ENCODE measurements around the gene SMARCA2.
A peak's percentile ranks its signal among the peaks of the same experiment; 100 is the strongest.

The SMARCA2 gene

DNA sequence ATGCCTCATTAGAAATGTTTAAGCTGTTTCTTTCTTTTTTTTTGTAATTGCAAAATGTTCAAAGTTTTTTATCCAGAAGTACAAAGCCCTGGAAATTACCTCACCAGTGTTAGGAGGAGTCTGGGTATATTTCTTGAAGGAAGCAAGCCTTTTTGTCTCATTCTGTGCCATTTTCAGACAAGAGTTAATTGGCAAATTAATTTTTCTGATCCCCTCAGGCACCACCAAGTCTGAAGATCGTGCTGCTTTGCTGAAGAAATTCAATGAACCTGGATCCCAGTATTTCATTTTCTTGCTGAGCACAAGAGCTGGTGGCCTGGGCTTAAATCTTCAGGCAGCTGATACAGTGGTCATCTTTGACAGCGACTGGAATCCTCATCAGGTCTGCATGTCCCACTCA lies 94.9 kb downstream of the SMARCA2 start:
- H3K36me3 ChIP-seq (ENCODE audit: control insufficient read depth, insufficient read depth, low read length) = peaks cover 64% of the 10 kb centered on the region
- no peaks in the 10 kb centered on the region for H3K27me3 ChIP-seq (replicated peaks; ENCODE audit: control insufficient read depth, insufficient read depth, low read length, poor library complexity, severe bottlenecking)
- DNase-seq = no peak
- no peaks in the 10 kb centered on the region for H3K4me1 ChIP-seq (ENCODE audit: control insufficient read depth, insufficient read depth, low read length, poor library complexity, severe bottlenecking)
- H3K27ac ChIP-seq (ENCODE audit: insufficient read depth, low read length, poor library complexity, severe bottlenecking) = no peak overlapping the region
- H3K4me3 ChIP-seq (ENCODE audit: insufficient read depth, low read depth, low read length, poor library complexity, severe bottlenecking) = no peak overlapping the region
- H3K9me3 ChIP-seq (ENCODE audit: control insufficient read depth, low read length) = no peaks in the 10 kb centered on the region

DNA sequence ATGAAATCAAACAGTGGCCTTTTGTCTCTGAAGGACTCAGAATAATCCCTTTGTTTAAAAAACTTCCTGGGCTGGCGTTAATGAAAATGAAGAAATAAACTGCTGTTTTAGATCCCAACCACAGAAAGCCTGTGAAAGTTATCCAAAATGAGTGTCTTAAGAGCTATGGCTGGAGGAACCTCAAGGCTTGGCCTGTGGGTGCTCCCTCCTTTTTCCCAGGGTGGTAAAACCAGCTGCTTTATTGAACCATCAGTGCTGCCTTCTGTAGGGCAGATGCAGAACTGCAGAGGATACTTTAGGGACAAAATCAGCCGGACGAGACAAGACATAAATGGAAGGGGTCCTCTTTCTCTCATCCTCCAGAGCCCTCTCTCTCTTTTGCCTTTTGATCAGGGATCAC lies 100.9 kb downstream of the SMARCA2 start:
- Histone ChIP-seq H3K36me3 (ENCODE audit: control insufficient read depth, insufficient read depth, low read length) (peaks cover 80% of the 10 kb centered on the region), H3K4me1 (ENCODE audit: control insufficient read depth, insufficient read depth, low read length, poor library complexity, severe bottlenecking) (no peaks in the 10 kb centered on the region), H3K27me3 (replicated peaks; ENCODE audit: control insufficient read depth, insufficient read depth, low read length, poor library complexity, severe bottlenecking) (no peaks in the 10 kb centered on the region), H3K4me3 (ENCODE audit: insufficient read depth, low read depth, low read length, poor library complexity, severe bottlenecking) (no peak overlapping the region), H3K27ac (ENCODE audit: insufficient read depth, low read length, poor library complexity, severe bottlenecking) (no peak overlapping the region), H3K9me3 (ENCODE audit: control insufficient read depth, low read length) (no peaks in the 10 kb centered on the region)
- DNase-seq = no peak

DNA sequence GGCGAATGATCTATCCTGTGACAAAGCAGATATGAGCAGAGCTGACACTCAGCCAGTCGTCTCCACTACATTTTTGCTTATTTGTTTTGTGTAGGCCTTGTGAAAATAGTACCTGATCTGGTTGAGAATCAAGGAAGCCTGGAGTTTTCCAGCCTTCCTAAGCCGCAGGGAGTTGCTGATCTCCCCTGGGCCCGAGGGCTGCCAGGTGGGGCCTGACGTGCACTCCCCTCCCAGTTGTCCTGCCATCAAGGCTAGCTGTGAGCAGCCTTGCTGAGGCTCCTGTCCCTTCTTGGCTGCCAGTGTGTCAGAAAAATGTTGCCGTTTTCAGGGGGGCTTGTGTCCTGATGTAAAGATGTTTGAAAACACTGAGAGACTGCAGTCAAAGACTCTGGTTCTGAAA lies 102.4 kb downstream of the SMARCA2 start:
- no peak overlapping the region for H3K4me3 ChIP-seq (ENCODE audit: insufficient read depth, low read depth, low read length, poor library complexity, severe bottlenecking)
- H3K4me1 ChIP-seq (ENCODE audit: control insufficient read depth, insufficient read depth, low read length, poor library complexity, severe bottlenecking) = no peaks in the 10 kb centered on the region
- H3K27ac ChIP-seq (ENCODE audit: insufficient read depth, low read length, poor library complexity, severe bottlenecking) = no peak overlapping the region
- H3K36me3 ChIP-seq (ENCODE audit: control insufficient read depth, insufficient read depth, low read length) = peaks cover 75% of the 10 kb centered on the region
- no peaks in the 10 kb centered on the region for H3K27me3 ChIP-seq (replicated peaks; ENCODE audit: control insufficient read depth, insufficient read depth, low read length, poor library complexity, severe bottlenecking)
- DNase-seq = no peak
- no peaks in the 10 kb centered on the region for H3K9me3 ChIP-seq (ENCODE audit: control insufficient read depth, low read length)

DNA sequence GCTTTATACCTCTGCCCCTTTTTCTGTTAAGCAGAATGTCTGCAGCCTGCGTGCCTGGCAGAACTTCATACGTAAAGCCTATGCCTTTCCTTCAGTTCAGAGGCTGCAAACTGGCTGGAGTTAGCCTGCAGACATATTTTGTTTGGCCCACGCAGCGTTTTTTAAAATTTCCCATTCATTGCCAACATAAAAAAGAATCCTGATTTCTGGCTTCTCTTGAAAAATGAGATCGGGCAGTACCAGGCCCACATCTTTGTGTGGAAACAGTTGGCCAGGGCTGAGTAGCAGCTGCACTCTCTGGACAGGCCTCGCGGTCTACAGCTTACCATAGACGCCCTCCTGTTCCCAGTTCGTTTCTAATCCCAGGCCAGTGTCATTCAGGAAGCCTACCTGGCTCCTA lies 104.4 kb downstream of the SMARCA2 start:
- H3K27ac ChIP-seq (ENCODE audit: insufficient read depth, low read length, poor library complexity, severe bottlenecking) = no peak overlapping the region
- no peaks in the 10 kb centered on the region for H3K4me1 ChIP-seq (ENCODE audit: control insufficient read depth, insufficient read depth, low read length, poor library complexity, severe bottlenecking)
- peaks cover 75% of the 10 kb centered on the region for H3K36me3 ChIP-seq (ENCODE audit: control insufficient read depth, insufficient read depth, low read length)
- DNase-seq = no peak
- no peaks in the 10 kb centered on the region for H3K9me3 ChIP-seq (ENCODE audit: control insufficient read depth, low read length)
- no peak overlapping the region for H3K4me3 ChIP-seq (ENCODE audit: insufficient read depth, low read depth, low read length, poor library complexity, severe bottlenecking)
- H3K27me3 ChIP-seq (replicated peaks; ENCODE audit: control insufficient read depth, insufficient read depth, low read length, poor library complexity, severe bottlenecking) = no peaks in the 10 kb centered on the region

DNA sequence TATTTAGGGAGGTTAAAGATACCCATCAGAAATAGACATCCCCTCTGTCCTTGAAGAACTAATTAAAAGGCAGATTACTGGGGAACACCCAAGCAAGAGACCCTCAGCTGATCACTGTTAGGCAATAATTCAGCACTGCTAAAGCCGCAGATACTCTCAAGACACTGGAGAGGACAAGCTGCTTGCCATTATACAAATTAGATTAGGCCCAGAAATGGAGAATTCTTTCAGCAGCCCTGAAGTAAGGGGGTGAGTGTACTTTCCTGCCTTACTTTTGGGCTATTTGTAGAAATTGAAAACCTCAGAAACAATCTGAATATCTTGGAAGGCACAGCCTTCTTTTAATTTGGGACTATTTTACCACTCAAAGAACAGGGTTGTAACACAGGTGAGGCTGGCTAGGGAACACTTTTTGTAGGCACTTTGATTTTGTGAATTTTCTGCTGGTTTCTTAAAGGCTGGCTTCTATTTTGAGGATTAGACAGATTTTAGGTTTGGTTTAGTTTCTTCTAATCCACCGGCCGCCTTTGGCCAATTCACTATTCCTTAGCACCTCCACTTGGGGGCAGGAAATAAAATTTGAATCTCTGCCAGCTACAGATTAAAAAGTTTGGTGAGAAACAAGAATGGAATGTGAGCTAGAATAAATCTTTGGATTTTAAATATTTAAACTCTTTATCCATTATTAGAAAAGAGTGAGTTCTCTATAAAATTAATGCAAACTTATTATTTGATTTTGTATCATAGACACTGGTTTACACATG lies 106.0 kb downstream of the SMARCA2 start:
- no peak for DNase-seq
- Histone ChIP-seq H3K27ac (ENCODE audit: insufficient read depth, low read length, poor library complexity, severe bottlenecking) (no peak overlapping the region), H3K36me3 (ENCODE audit: control insufficient read depth, insufficient read depth, low read length) (peaks cover 62% of the 10 kb centered on the region), H3K27me3 (replicated peaks; ENCODE audit: control insufficient read depth, insufficient read depth, low read length, poor library complexity, severe bottlenecking) (no peaks in the 10 kb centered on the region), H3K4me1 (ENCODE audit: control insufficient read depth, insufficient read depth, low read length, poor library complexity, severe bottlenecking) (peaks cover 13% of the 10 kb centered on the region), H3K4me3 (ENCODE audit: insufficient read depth, low read depth, low read length, poor library complexity, severe bottlenecking) (no peak overlapping the region), H3K9me3 (ENCODE audit: control insufficient read depth, low read length) (no peaks in the 10 kb centered on the region)

DNA sequence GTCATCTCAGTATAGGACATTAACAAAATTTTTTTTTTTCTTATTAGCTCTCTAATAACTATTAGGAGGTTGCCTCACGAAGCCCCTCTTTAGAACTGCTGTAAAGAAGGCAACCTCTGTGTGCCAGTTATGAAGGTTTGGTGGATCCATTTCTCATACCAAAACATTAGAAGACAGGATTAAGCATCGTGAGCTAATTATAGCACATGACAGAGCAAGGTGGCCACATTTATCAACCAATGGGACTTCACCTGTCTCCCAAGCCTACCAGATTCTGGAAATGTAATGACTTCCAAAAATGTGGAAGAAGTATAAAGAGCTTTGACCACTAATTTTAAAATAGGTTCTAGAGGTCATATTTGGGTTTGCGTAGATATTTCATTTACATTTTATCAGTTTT lies 107.2 kb downstream of the SMARCA2 start:
- no peak for DNase-seq
- Histone ChIP-seq H3K27ac (ENCODE audit: insufficient read depth, low read length, poor library complexity, severe bottlenecking) (no peak overlapping the region), H3K9me3 (ENCODE audit: control insufficient read depth, low read length) (no peaks in the 10 kb centered on the region), H3K4me1 (ENCODE audit: control insufficient read depth, insufficient read depth, low read length, poor library complexity, severe bottlenecking) (peaks cover 13% of the 10 kb centered on the region), H3K36me3 (ENCODE audit: control insufficient read depth, insufficient read depth, low read length) (peaks cover 50% of the 10 kb centered on the region), H3K27me3 (replicated peaks; ENCODE audit: control insufficient read depth, insufficient read depth, low read length, poor library complexity, severe bottlenecking) (no peaks in the 10 kb centered on the region), H3K4me3 (ENCODE audit: insufficient read depth, low read depth, low read length, poor library complexity, severe bottlenecking) (no peak overlapping the region)

DNA sequence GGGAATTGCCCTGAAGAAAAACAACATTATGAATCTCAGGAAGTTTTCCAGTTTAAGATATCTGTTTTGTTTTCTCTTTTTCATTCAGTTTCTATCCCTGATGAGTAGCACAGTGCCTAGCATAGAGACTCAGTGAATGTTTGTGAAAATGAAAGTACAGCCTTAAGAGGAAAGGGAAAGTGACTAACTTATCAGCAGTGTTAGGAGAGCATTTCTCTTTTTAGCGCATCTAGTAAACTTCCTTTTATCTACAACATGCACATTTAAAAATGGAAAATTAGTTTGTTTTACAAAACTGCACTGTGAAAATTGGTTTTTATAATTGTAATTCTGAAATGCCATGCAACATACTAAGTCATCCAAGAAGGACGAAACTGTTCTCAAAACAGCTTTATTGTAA lies 110.8 kb downstream of the SMARCA2 start:
- H3K9me3 ChIP-seq (ENCODE audit: control insufficient read depth, low read length) = no peaks in the 10 kb centered on the region
- DNase-seq = no peak
- no peak overlapping the region for H3K27ac ChIP-seq (ENCODE audit: insufficient read depth, low read length, poor library complexity, severe bottlenecking)
- no peak overlapping the region for H3K4me3 ChIP-seq (ENCODE audit: insufficient read depth, low read depth, low read length, poor library complexity, severe bottlenecking)
- H3K27me3 ChIP-seq (replicated peaks; ENCODE audit: control insufficient read depth, insufficient read depth, low read length, poor library complexity, severe bottlenecking) = no peaks in the 10 kb centered on the region
- H3K4me1 ChIP-seq (ENCODE audit: control insufficient read depth, insufficient read depth, low read length, poor library complexity, severe bottlenecking) = peaks cover 13% of the 10 kb centered on the region
- H3K36me3 ChIP-seq (ENCODE audit: control insufficient read depth, insufficient read depth, low read length) = peaks cover 35% of the 10 kb centered on the region

DNA sequence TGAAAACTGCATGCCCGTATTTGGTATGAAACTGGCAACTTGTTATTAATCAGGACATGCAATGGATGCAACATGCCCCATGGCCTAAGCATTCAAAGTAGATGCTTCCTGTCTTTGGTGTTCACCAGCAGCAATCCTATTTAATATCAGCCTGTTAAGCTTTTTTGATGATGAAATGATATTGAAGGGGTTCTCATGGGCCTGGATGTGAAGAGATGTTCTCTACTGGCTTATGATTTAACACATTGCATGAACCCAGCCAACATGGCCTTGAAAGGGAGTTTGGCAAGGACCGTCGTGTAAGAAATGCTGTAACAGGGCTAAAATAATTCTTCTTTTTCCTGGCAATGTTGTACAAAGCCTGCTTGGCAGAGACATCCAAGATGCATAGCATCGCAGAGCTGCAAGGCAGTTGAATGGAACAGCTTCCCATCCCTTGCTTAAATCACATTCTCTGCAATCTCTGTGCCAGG lies 111.2 kb downstream of the SMARCA2 start:
- peaks cover 36% of the 10 kb centered on the region for H3K36me3 ChIP-seq (ENCODE audit: control insufficient read depth, insufficient read depth, low read length)
- no peaks in the 10 kb centered on the region for H3K9me3 ChIP-seq (ENCODE audit: control insufficient read depth, low read length)
- H3K4me3 ChIP-seq (ENCODE audit: insufficient read depth, low read depth, low read length, poor library complexity, severe bottlenecking) = no peak overlapping the region
- no peak for DNase-seq
- peaks cover 13% of the 10 kb centered on the region for H3K4me1 ChIP-seq (ENCODE audit: control insufficient read depth, insufficient read depth, low read length, poor library complexity, severe bottlenecking)
- H3K27ac ChIP-seq (ENCODE audit: insufficient read depth, low read length, poor library complexity, severe bottlenecking) = no peak overlapping the region
- H3K27me3 ChIP-seq (replicated peaks; ENCODE audit: control insufficient read depth, insufficient read depth, low read length, poor library complexity, severe bottlenecking) = no peaks in the 10 kb centered on the region

DNA sequence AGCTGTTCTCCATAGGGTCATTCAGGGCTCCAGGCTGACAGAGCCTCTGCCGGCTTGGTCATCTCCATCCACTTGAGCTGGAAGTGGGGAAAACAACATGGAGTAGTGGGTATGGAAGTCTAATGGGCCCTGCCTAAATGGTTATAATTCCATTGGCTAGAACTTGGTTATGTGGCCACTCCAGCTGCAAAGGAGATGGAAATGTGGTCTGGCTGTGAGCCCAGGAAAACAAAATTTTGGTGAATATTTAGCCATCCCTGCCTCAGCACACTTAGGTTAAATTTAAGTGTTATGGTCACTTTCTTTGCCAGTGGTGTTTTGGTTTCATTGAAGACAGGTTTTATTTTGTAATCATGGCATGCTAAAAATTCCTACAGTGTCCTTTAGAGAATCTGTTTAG lies 112.3 kb downstream of the SMARCA2 start:
- no peak for DNase-seq
- H3K27ac ChIP-seq (ENCODE audit: insufficient read depth, low read length, poor library complexity, severe bottlenecking) = peak overlapping the region; percentile 3
- H3K27me3 ChIP-seq (replicated peaks; ENCODE audit: control insufficient read depth, insufficient read depth, low read length, poor library complexity, severe bottlenecking) = no peaks in the 10 kb centered on the region
- no peaks in the 10 kb centered on the region for H3K9me3 ChIP-seq (ENCODE audit: control insufficient read depth, low read length)
- H3K4me1 ChIP-seq (ENCODE audit: control insufficient read depth, insufficient read depth, low read length, poor library complexity, severe bottlenecking) = peaks cover 13% of the 10 kb centered on the region
- H3K4me3 ChIP-seq (ENCODE audit: insufficient read depth, low read depth, low read length, poor library complexity, severe bottlenecking) = no peak overlapping the region
- peaks cover 40% of the 10 kb centered on the region for H3K36me3 ChIP-seq (ENCODE audit: control insufficient read depth, insufficient read depth, low read length)

DNA sequence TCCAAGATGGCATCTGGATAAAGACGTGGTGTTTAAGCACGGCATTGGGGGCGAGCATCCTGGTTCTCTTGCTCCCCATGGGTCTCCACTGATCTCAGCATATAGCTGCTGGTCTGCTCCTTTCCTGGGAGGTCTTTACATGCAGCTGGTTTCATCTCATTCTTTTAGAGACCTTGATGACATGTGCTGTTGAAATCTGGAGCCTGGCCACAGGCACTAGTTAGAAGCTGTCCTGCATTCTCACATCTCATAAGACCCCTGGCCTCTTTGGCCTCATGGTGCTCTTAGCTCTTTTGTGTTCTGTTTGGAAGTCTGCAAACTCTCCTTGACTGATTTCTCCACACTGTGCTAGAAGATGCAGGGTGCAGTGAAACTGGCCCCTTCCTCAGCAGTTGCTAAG lies 113.0 kb downstream of the SMARCA2 start:
- H3K4me1 ChIP-seq (ENCODE audit: control insufficient read depth, insufficient read depth, low read length, poor library complexity, severe bottlenecking) = peaks cover 13% of the 10 kb centered on the region
- no peak overlapping the region for H3K27ac ChIP-seq (ENCODE audit: insufficient read depth, low read length, poor library complexity, severe bottlenecking)
- DNase-seq = no peak
- no peaks in the 10 kb centered on the region for H3K27me3 ChIP-seq (replicated peaks; ENCODE audit: control insufficient read depth, insufficient read depth, low read length, poor library complexity, severe bottlenecking)
- H3K9me3 ChIP-seq (ENCODE audit: control insufficient read depth, low read length) = no peaks in the 10 kb centered on the region
- no peak overlapping the region for H3K4me3 ChIP-seq (ENCODE audit: insufficient read depth, low read depth, low read length, poor library complexity, severe bottlenecking)
- peaks cover 33% of the 10 kb centered on the region for H3K36me3 ChIP-seq (ENCODE audit: control insufficient read depth, insufficient read depth, low read length)

Data from effector memory CD4-positive, alpha-beta T cell (primary cell).